Retinal pigment epithelial cell (primary cell): ENCODE measurements around the gene RCOR1.

Source experiments
- DNase-seq: peaks from one replicate; pipeline ENCODE4 v3.0.0-alpha.2; 2010; ENCODE audit warnings: low read depth
- H3K4me3 ChIP-seq: 2 replicates; pipeline ENCODE4 v1.5.1; 2011; ENCODE audit warnings: mild to moderate bottlenecking, low read length, control low read depth, moderate library complexity
- TF ChIP-seq, protein P1 (sequence below): conservative IDR thresholded peaks from 2 replicates; pipeline ENCODE4 v1.5.1; 2011; ENCODE audit warnings: low read depth, low read length, control low read depth, inconsistent platforms

Gene RCOR1

DNA sequence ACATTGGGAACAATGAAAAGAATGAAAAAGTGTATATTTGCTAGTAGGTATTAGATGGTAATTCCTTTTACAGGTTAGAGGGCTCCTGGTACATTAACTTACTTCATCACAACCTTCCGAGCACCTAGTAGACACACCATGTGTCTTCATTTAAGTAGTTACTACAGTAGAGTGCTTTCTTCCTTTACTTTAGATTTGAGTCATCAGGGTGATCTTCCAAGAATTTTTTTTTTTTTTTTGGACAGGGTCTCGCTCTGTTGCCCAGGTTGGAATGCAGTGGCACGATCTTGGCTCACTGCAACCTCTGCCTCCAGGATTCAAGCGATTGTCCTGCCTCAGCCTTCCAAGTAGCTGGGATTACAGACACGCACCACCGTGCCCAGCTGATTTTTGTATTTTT, 105.1 kb downstream of the RCOR1 start:
- DNase-seq, result no peak
- H3K4me3 ChIP-seq, result no peak overlapping the region
- TF ChIP-seq, protein P1, sequence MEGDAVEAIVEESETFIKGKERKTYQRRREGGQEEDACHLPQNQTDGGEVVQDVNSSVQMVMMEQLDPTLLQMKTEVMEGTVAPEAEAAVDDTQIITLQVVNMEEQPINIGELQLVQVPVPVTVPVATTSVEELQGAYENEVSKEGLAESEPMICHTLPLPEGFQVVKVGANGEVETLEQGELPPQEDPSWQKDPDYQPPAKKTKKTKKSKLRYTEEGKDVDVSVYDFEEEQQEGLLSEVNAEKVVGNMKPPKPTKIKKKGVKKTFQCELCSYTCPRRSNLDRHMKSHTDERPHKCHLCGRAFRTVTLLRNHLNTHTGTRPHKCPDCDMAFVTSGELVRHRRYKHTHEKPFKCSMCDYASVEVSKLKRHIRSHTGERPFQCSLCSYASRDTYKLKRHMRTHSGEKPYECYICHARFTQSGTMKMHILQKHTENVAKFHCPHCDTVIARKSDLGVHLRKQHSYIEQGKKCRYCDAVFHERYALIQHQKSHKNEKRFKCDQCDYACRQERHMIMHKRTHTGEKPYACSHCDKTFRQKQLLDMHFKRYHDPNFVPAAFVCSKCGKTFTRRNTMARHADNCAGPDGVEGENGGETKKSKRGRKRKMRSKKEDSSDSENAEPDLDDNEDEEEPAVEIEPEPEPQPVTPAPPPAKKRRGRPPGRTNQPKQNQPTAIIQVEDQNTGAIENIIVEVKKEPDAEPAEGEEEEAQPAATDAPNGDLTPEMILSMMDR, result no peak

DNA sequence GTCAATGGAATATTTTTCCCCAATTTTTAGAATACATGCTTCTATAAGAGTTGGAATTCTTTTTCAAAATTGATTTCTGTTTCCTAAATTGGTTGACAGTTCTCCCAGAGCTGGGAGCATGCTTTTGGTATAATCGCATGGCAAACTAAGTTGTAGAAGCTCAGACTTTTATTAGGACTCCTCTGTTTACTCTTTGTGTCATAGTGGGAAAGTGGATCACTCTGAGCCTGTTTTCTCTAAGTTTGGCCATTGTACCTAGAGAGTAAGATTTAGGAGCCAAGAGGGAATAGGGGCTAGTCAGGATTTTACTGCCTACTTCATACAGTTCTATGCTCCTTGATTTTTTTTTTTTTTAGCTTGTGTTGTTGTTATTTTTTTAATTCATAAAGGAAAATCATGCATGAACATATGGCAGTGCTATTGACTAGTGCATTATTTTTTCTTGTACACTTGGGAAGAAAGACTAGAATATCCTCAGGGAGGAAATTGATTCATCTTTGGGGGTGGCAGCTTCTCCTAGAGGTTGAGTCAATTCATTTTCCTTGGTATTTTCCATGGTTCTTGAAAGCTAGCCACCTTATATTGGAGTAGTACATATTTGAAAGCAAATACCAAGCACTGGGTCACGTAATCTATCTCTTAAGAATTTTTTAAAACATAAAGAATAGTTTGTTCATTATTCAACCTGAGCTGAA, 107.1 kb downstream of the RCOR1 start:
- DNase-seq, result no peak
- TF ChIP-seq, protein P1, result no peak
- H3K4me3 ChIP-seq, result no peak overlapping the region

DNA sequence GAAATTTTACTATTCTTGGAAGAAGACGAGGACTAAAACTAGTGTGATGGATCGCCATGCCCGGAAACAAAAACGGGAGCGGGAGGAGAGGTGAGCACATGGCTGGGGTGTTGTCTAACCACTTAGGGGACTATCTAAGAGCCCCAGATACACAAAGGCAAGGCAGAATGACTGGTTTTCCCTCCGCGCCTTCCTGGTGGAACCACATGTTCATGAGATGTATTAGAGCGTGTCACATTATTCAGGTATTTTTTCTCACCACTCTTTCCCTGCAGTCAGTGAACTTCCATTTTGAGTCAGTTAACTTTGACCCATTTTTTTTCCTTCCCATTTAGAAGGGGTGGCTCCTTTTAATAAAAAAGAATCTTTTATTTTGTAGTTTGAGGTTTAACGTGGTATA, 116.0 kb downstream of the RCOR1 start:
- H3K4me3 ChIP-seq, result no peak overlapping the region
- no peak for DNase-seq
- TF ChIP-seq, protein P1, result no peak

DNA sequence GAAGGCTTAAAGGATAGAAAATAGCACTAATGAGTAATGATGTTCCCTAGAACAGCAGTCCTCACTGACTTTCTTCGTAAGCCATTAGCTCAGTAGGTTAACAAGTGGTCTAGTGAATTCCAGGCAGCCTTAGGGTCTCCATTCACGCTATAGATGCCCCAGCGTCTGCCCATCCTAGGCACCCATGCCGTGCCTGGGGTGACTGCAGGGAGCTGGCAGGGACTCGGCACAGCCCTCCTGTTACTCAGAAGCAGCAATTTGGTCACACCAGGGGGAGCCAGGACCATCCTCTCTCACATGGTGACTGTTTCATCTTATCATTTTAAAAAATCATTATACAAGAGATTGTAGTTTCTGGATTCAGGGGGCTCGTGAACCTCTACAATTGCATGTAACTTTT, 118.8 kb downstream of the RCOR1 start:
- DNase-seq, result no peak
- no peak overlapping the region for H3K4me3 ChIP-seq
- TF ChIP-seq, protein P1, result no peak

DNA sequence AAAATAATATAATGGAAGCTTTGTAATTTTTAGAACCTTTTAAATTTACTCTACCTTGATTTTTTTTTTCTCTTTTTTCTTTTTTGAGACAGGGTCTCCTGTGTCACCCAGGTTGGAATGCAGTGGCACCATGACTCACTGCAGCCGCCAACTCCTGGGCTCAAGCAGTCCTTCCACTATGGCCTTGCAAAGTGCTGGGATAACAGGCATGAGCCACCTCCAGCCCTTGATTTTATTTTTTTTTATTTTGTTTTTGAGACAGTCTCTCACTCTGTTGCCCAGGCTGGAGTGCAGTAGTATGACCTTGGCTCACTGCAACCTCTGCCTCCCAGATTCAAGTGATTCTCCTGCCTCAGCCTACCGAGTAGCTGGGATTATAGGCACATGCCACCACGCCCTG, 119.5 kb downstream of the RCOR1 start:
- TF ChIP-seq, protein P1, result no peak
- no peak overlapping the region for H3K4me3 ChIP-seq
- DNase-seq, result no peak

DNA sequence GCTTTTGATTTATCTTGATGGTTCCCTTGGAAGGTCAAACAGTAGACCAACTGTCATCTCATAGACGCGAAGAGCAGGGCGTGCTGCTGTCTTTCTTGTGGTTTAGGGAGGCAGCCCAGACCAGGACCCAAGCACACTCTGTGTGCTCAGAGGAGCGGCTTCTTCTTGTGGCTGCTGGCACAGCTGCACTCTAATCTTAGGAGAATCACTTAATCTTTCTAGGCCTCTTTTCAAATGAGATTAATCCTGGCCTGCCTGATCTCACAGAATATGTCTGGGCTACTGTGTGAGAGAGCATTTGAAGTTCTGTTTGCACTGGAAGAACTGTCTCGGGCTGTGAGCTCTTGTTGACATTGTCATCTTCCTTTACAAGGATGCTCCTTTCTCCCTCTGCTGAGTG, 124.8 kb downstream of the RCOR1 start:
- peak; percentile 22 for DNase-seq
- H3K4me3 ChIP-seq, result no peak overlapping the region
- TF ChIP-seq, protein P1, result no peak

DNA sequence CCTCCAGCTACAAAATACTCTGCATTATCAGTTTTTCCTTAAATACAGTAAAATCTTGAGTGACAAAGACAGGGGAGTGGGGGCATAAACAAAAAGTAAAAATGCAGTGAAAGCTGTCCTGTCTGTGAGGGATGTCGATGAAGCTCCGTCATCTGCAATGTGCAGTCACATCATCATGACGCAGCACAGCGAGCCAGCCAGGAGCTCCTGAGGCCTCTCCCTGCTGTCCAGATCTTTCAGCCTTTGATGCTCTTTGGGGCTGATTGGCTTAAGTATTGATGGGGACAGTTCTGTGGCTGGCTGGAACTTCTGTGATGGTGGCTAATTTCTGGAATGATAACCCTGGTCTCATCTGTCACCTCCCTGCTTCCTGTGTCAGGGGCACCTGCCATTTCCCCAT, 130.2 kb downstream of the RCOR1 start:
- DNase-seq, result no peak
- TF ChIP-seq, protein P1, result no peak
- no peak overlapping the region for H3K4me3 ChIP-seq
